Stomach (tissue), 4 donors: ENCODE results near the gene SPATS2.

Experiments
- CTCF ChIP-seq, 7 experiments: fragments of 450-650 bp in 4 of 7; fragments of 200-600 bp in 3 of 7; sonication (generic) in 3 of 7; IDR thresholded peaks; one replicate each; pipeline ENCODE4 v1.5.1; 2016 to 2019; ENCODE audit warnings: antibody characterized with exemption in 7 of 7, control low read depth in 2 of 7, mild to moderate bottlenecking in 1 of 7
- EP300 ChIP-seq: sonication (generic); formaldehyde crosslinking; IDR thresholded peaks from one replicate; pipeline ENCODE4 v1.6.1; 2017; ENCODE audit warnings: antibody characterized with exemption
- POLR2A ChIP-seq, 4 donors: fragments of 450-650 bp; IDR thresholded peaks; one replicate each; pipeline ENCODE4 v1.6.1; 2016; ENCODE audit warnings: antibody characterized with exemption in 4 of 4, control low read depth in 2 of 4, mild to moderate bottlenecking in 1 of 4, moderate library complexity in 1 of 4
- POLR2AphosphoS5 ChIP-seq, 3 donors: sonication (generic); formaldehyde crosslinking; IDR thresholded peaks; one replicate each; pipeline ENCODE4 v1.6.1; 2016; ENCODE audit warnings: antibody characterized with exemption in 3 of 3

- TF ChIP-seq CTCF (IDR thresholded peaks at IDR 0.05) (no peak), POLR2A (IDR thresholded peaks at IDR 0.05) (no peak), POLR2AphosphoS5 (IDR thresholded peaks at IDR 0.05) (no peak), EP300 (no peak)
These were observed 20.5 kb upstream of the SPATS2 start, which contains the start of gene DNAJC22 for GRCh38 chr12:49346659-49347310.
